HG02884 (cell line): ENCODE results near the gene IGFL1.
"Not testable (repeated sequence)": the region's sequence is repeated elsewhere in the genome, so short reads cannot be mapped to it uniquely, and the experiment has no call there.

Experiments
- ATAC-seq: cut with Tn5 transposase; IDR thresholded peaks from one replicate; pipeline ENCODE4 v1.9.1; 2021; ENCODE audit warnings: mild to moderate bottlenecking, moderate library complexity; ENCODE audit not compliant: unreplicated experiment

IGFL1 gene

GRCh38 chr19:46229442-46229841 lies at the start of gene IGFL1:
TSS of gene IGFL1 (plus strand) at chr19:46229742. CDS start at chr19:46229775, 33 bp downstream.
- no peak for ATAC-seq

- ATAC-seq, result no peak
Measured at GRCh38 chr19:46180701-46181387, 48.7 kb upstream of the IGFL1 start.

- ATAC-seq, result no peak
Measured at GRCh38 chr19:46181388-46181779, 48.2 kb upstream of the IGFL1 start.

GRCh38 chr19:46182476-46182875 lies 47.1 kb upstream of the IGFL1 start:
- ATAC-seq, result no peak

- not testable (repeated sequence) for ATAC-seq
Measured at GRCh38 chr19:46184775-46185710, 44.5 kb upstream of the IGFL1 start.

GRCh38 chr19:46186101-46186716 lies 43.3 kb upstream of the IGFL1 start:
- ATAC-seq, result no peak

- ATAC-seq, result no peak
Measured at GRCh38 chr19:46186717-46187101, 42.8 kb upstream of the IGFL1 start.

- ATAC-seq, result no peak
Measured at GRCh38 chr19:46189971-46190888, 39.3 kb upstream of the IGFL1 start.

- ATAC-seq, result no peak
Measured at GRCh38 chr19:46191356-46191755, 38.2 kb upstream of the IGFL1 start.

- ATAC-seq, result no peak
Measured at GRCh38 chr19:46191972-46192371, 37.6 kb upstream of the IGFL1 start.

- ATAC-seq, result not testable (repeated sequence)
Measured at GRCh38 chr19:46192626-46192991, 36.9 kb upstream of the IGFL1 start.

GRCh38 chr19:46192992-46193650 lies 36.4 kb upstream of the IGFL1 start:
- no peak for ATAC-seq

GRCh38 chr19:46193678-46194077 lies 35.9 kb upstream of the IGFL1 start:
- ATAC-seq, result no peak

GRCh38 chr19:46195104-46195503 lies 34.4 kb upstream of the IGFL1 start:
- ATAC-seq, result no peak

- ATAC-seq, result not testable (repeated sequence)
Measured at GRCh38 chr19:46195919-46196318, 33.6 kb upstream of the IGFL1 start.

- no peak for ATAC-seq
Measured at GRCh38 chr19:46196410-46197124, 33.0 kb upstream of the IGFL1 start.

- ATAC-seq, result no peak
Measured at GRCh38 chr19:46197314-46198070, 32.0 kb upstream of the IGFL1 start.

- ATAC-seq, result no peak
Measured at GRCh38 chr19:46198756-46199155, 30.8 kb upstream of the IGFL1 start.
